ENCODE results near the gene PDPK1.
"Not testable (repeated sequence)": the region's sequence is repeated elsewhere in the genome, so short reads cannot be mapped to it uniquely, and the experiment has no call there.

DNA sequence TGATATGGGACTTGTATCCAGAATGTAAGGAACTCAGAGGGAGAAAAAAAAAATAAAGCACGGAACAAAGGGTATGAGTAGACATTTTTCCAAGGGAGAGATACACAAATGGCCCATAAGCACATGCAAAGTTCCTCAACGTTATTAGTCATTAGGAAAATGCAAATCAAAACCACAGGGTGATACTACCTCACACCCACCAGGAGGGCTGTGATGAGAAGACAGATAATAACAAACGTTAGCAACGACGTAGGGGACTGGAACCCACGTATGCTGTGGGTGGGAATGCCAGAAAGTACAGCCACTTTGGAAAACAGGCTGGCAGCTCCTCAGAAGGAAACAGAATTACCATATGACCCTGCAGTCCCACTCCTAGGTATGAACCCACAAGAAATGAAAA is 34.9 kb downstream of the PDPK1 start:
- TF ChIP-seq GABPA (IDR thresholded peaks at IDR 0.05; ENCODE audit: low read depth) = not testable (repeated sequence)
- TF ChIP-seq, protein P1, sequence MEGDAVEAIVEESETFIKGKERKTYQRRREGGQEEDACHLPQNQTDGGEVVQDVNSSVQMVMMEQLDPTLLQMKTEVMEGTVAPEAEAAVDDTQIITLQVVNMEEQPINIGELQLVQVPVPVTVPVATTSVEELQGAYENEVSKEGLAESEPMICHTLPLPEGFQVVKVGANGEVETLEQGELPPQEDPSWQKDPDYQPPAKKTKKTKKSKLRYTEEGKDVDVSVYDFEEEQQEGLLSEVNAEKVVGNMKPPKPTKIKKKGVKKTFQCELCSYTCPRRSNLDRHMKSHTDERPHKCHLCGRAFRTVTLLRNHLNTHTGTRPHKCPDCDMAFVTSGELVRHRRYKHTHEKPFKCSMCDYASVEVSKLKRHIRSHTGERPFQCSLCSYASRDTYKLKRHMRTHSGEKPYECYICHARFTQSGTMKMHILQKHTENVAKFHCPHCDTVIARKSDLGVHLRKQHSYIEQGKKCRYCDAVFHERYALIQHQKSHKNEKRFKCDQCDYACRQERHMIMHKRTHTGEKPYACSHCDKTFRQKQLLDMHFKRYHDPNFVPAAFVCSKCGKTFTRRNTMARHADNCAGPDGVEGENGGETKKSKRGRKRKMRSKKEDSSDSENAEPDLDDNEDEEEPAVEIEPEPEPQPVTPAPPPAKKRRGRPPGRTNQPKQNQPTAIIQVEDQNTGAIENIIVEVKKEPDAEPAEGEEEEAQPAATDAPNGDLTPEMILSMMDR (IDR thresholded peaks at IDR 0.05; ENCODE audit: insufficient read depth, low read length) = not testable (repeated sequence)
- TF ChIP-seq, protein P2, sequence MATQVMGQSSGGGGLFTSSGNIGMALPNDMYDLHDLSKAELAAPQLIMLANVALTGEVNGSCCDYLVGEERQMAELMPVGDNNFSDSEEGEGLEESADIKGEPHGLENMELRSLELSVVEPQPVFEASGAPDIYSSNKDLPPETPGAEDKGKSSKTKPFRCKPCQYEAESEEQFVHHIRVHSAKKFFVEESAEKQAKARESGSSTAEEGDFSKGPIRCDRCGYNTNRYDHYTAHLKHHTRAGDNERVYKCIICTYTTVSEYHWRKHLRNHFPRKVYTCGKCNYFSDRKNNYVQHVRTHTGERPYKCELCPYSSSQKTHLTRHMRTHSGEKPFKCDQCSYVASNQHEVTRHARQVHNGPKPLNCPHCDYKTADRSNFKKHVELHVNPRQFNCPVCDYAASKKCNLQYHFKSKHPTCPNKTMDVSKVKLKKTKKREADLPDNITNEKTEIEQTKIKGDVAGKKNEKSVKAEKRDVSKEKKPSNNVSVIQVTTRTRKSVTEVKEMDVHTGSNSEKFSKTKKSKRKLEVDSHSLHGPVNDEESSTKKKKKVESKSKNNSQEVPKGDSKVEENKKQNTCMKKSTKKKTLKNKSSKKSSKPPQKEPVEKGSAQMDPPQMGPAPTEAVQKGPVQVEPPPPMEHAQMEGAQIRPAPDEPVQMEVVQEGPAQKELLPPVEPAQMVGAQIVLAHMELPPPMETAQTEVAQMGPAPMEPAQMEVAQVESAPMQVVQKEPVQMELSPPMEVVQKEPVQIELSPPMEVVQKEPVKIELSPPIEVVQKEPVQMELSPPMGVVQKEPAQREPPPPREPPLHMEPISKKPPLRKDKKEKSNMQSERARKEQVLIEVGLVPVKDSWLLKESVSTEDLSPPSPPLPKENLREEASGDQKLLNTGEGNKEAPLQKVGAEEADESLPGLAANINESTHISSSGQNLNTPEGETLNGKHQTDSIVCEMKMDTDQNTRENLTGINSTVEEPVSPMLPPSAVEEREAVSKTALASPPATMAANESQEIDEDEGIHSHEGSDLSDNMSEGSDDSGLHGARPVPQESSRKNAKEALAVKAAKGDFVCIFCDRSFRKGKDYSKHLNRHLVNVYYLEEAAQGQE (IDR thresholded peaks at IDR 0.05; ENCODE audit: insufficient replicate concordance, low read depth) = not testable (repeated sequence)
